AG04450 (cell line): Measurements from ENCODE around the gene PLEKHA6. TPM values are rescaled to one million over a fixed set of nuclear protein-coding genes. Genes with fewer than 3 reads are reported as not detected.

Source experiments
- CTCF ChIA-PET: fragments of 300-600, 350-600 bp; formaldehyde crosslinking; extraction: SDS; loops from one replicate; lab custom pipeline; 2022; ENCODE audit warnings: antibody characterized with exemption, inconsistent platforms; lab: Charles Lee
- POLR2A ChIA-PET: fragments of 350-600 bp; formaldehyde crosslinking; extraction: SDS; loops from one replicate; lab custom pipeline; 2021; ENCODE audit warnings: antibody characterized with exemption, inconsistent platforms; lab: Yijun Ruan, JAX
- DNase-seq: peaks from one replicate; pipeline ENCODE4 v3.0.0-alpha.2; 2011; ENCODE audit warnings: low read depth, low spot score
- H3K27ac ChIP-seq: one replicate; pipeline ENCODE4 v1.5.1; 2012; ENCODE audit warnings: low read depth, low read length, control low read depth
- H3K27me3 ChIP-seq: one replicate; pipeline ENCODE4 v1.6.0; 2012; ENCODE audit warnings: low read length; ENCODE audit not compliant: control insufficient read depth, insufficient read depth
- H3K4me3 ChIP-seq: 2 replicates; pipeline ENCODE4 v1.5.1; 2011; ENCODE audit warnings: mild to moderate bottlenecking, low read depth, low read length, control low read depth
- H3K9me3 ChIP-seq: 2 replicates; pipeline ENCODE4 v1.5.1; 2012; ENCODE audit warnings: low read length; ENCODE audit not compliant: control insufficient read depth, insufficient read depth
- CTCF ChIP-seq: IDR thresholded peaks from 2 replicates; pipeline ENCODE4 v1.5.1; 2011; ENCODE audit warnings: low read depth, low read length, control low read depth, inconsistent platforms
- polyA plus RNA-seq: library from polyadenylated mRNA; depleted of rRNA; stranded (reverse); fragments of >200 nt; gene quantifications from 2 replicates; pipeline ENCODE4 v1.2.3, GENCODE V29; 2011

The PLEKHA6 gene
- polyA plus RNA-seq, 1 experiment: 6.8 TPM

DNA sequence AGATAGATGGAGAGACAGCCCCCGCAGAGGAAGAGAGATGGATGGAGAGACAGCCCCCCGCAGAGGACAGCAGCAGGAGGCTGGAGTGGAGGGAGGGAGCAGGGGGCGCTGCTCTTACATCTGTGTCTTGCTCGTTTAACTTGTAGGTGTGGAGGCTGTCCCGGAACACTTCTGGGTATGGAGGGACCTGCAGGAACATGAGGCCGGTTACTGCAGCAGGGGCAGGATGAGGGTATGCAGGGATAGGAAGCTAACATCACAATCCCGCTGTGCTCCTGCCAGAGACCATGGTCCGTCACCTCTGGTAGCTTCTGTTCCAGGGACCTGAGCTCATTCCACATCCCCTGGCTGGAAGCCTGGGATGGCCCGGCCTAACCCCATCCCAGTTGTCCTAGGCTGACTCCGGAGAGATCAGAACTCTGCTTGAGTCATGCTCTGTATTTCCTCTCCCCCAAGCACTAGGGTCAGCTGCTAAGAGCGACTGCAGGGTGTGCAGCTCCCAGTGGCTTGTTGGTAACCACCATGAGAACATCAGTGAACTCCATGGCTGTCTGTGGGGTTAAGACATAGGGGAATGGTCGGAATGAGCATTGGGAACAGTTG lies 109.2 kb downstream of the PLEKHA6 start:
- POLR2A ChIA-PET: no interaction called here
- H3K9me3 ChIP-seq: no peaks in the 10 kb centered on the region
- no peak overlapping the region for H3K4me3 ChIP-seq
- H3K27ac ChIP-seq: no peak overlapping the region
- DNase-seq: no peak
- no peaks in the 10 kb centered on the region for H3K27me3 ChIP-seq
- no peak for TF ChIP-seq CTCF
- CTCF ChIA-PET: interaction anchor here (0.9 kb wide), 1 partner anchor 113 kb away, joined by 6 read pairs; no protein-coding TSS in a partner anchor

GRCh38 chr1:204249736-204250427 lies 109.8 kb downstream of the PLEKHA6 start:
- DNase-seq: no peak
- no peak for TF ChIP-seq CTCF
- ChIA-PET CTCF (interaction anchor here (0.9 to 3.5 kb wide), 2 partner anchors 8 to 114 kb away, joined by 6 to 16 read pairs; no protein-coding TSS in a partner anchor), POLR2A (no interaction called here)
- no peak overlapping the region for H3K4me3 ChIP-seq
- H3K27me3 ChIP-seq: no peaks in the 10 kb centered on the region
- H3K27ac ChIP-seq: no peak overlapping the region
- no peaks in the 10 kb centered on the region for H3K9me3 ChIP-seq

DNA sequence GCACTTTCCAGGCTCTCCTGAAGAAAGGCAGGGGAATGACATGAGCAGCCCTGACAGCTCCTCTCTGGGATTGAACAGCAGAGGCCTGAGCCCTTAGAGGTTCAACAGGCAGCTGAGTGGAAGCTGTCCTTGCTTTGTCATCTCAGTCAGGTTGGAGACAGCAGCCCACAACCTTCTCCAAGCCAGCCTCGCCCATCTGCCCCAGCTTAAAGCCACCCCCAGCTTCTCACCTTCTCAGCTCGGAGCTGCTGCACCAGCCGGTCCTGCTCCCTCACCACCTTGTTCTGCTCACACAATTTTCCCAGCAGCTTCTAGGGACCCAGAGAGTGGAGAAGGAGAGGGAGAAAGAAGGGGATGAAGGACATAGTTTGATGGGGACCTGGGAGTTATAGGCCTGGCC lies 110.8 kb downstream of the PLEKHA6 start:
- ChIA-PET POLR2A (no interaction called here), CTCF (interaction anchor here (1.1 to 3.5 kb wide), 4 partner anchors 9 to 118 kb away, joined by 3 to 16 read pairs (median 6); partner anchors contain the start of gene GOLT1A)
- Histone ChIP-seq H3K4me3 (no peak overlapping the region), H3K27me3 (no peaks in the 10 kb centered on the region), H3K9me3 (no peaks in the 10 kb centered on the region), H3K27ac (no peak overlapping the region)
- no peak for TF ChIP-seq CTCF
- DNase-seq: no peak

DNA sequence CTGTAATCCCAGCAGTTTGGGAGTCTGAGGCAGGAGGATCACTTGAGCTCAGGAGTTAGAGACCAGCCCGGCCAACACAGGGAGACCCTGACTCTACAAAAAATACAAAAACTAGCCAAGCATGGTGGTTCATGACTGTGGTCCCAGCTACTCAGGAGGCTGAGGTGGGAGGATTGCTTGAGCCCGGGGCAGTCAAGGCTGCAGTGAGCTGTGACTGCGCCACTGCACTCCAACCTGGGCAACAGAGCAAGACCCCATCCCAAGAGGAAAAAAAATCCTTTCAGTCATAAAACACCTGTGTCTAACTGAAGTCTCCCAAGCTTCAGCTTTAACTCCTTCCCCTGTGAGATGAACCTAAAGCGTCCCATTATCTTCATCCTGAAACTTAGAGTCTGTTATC lies 112.9 kb downstream of the PLEKHA6 start:
- H3K9me3 ChIP-seq: no peaks in the 10 kb centered on the region; the same call in 1 of the 2 replicates
- ChIA-PET CTCF (interaction anchor here (3.5 kb wide), 1 partner anchor 11 kb away, joined by 16 read pairs; no protein-coding TSS in a partner anchor), POLR2A (no interaction called here)
- no peak overlapping the region for H3K27ac ChIP-seq
- no peak overlapping the region for H3K4me3 ChIP-seq
- no peak for TF ChIP-seq CTCF
- no peak for DNase-seq
- no peaks in the 10 kb centered on the region for H3K27me3 ChIP-seq

- CTCF ChIA-PET: interaction anchor here (1.2 kb wide), 1 partner anchor 15 kb away, joined by 3 read pairs; no protein-coding TSS in a partner anchor
- H3K4me3 ChIP-seq: no peak overlapping the region
- DNase-seq: no peak
- TF ChIP-seq CTCF: no peak
- H3K27ac ChIP-seq: no peak overlapping the region
- no peaks in the 10 kb centered on the region for H3K27me3 ChIP-seq
- H3K9me3 ChIP-seq: no peaks in the 10 kb centered on the region; the same call in 1 of the 2 replicates
- POLR2A ChIA-PET: no interaction called here
Measured at GRCh38 chr1:204242920-204243319, 116.8 kb downstream of the PLEKHA6 start.
